ENCODE results near the gene ANXA4. TPM values are rescaled to one million over a fixed set of nuclear protein-coding genes. Genes with fewer than 3 reads are reported as not detected.
"Not testable (repeated sequence)": the region's sequence is repeated elsewhere in the genome, so short reads cannot be mapped to it uniquely, and the experiment has no call there.

Gene ANXA4
- total RNA-seq, 3 donors from 2014 or later: 9.6 to 12.4 (median 11.2) TPM

DNA sequence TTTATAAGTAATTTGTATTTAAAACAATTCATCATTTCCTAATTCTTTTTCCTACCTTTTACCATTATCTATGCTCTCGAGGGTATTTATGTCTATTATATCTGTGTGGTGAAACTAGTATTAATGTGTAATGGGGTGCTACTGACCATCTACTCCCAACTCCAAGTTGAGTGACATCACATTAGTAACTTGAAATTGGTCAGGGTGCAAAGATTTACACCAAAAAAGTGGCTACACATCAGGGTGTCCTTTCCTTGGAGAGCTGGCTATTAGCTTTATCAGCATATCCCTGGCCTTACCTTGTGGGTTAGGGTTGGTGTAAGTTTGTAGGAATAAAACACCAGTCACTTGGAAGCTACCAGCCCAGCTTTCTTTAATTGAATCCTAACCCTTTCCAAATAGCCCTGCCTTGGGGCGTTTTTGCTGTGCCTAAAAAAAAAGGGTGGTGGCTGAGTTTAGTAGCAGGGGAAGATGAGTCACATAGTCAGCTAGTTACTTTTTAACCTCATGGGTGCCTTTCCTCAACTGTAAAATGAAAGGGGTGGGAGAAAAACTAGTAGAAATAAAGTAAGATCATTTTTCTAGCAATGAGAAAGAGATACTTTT, 14.0 kb downstream of the ANXA4 start:
- ATAC-seq (no peak), DNase-seq (no peak)
- H3K4me1 Mint-ChIP-seq (ENCODE audit: low read depth): peaks cover 13% of the 10 kb centered on the region
- no peak overlapping the region for H3K4me3 Mint-ChIP-seq
- no peaks in the 10 kb centered on the region for H3K9me3 Mint-ChIP-seq
- no peaks in the 10 kb centered on the region for H3K36me3 Mint-ChIP-seq (ENCODE audit: insufficient read depth)
- no peaks in the 10 kb centered on the region for H3K27me3 Mint-ChIP-seq (ENCODE audit: low read depth)

DNA sequence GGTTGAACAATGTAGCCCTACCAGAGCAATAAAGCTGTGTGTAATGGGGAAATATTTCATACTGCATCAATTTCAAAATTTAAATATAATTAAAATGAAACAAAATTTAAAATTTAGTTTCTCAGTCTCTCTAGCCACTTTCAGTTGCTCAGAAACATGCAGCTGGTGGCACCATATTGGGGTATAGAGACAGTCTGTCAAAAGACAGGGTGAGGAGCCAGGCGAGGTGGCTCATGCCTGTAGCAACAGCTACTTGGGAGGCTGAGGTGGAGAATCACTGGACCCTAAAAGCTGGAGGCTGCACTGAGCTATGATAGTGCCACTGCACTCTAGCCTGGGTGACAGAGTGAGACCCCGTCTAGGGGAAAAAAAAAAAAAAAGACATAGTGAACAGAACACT, 20.1 kb downstream of the ANXA4 start:
- no peaks in the 10 kb centered on the region for H3K9me3 Mint-ChIP-seq
- DNase-seq (no peak), ATAC-seq (no peak)
- H3K4me1 Mint-ChIP-seq (ENCODE audit: low read depth): peaks cover 24% of the 10 kb centered on the region
- H3K36me3 Mint-ChIP-seq (ENCODE audit: insufficient read depth): no peaks in the 10 kb centered on the region
- H3K27me3 Mint-ChIP-seq (ENCODE audit: low read depth): no peaks in the 10 kb centered on the region
- H3K4me3 Mint-ChIP-seq: no peak overlapping the region

DNA sequence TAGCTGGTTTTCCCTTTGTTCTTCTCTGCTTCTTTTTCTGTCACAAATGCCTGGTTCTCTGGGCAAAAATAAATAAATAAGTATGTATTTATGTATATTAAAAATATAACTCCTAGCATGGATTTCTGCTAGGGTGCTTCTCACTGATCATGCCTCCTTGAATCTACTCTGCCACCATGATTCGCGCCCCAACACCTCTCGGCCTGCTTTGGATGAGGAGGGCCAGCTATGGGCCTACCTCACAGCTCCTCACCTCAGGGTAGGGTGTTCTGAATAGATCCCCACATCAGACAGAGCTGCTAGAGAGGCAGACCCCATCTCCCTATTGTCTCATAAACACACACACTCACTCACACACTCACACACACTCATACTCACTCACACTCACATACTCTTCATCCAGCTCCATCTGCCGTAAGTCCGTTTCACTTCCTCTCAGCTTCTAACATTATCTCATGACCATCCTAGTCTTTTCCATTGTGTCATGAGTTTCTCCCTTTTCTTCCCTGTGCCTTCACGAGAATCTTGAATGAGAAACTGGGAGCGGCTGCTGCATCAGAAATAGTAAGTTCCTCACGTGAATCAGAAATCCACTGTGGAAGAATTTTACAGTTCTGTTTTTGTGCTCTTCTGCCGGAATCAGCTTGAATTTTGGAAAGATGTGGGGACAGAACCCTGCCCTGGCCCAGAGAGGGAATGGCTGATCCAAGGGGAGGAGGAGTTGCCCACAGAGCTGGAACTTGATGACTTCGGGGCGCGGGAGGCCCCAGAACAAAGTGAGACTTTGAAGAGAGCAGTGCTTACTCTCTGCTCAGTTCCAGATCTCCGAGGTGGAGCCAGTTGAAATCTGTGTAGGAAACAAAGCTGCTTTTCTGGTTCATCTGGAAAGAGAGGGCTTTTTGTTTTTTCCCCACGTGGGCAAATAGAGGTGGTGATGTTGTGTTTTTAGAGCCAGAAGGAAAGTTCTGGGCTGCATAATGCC, 20.9 kb downstream of the ANXA4 start:
- Mint-ChIP-seq H3K27me3 (ENCODE audit: low read depth) (no peaks in the 10 kb centered on the region), H3K4me3 (no peak overlapping the region), H3K4me1 (ENCODE audit: low read depth) (peaks cover 24% of the 10 kb centered on the region), H3K9me3 (no peaks in the 10 kb centered on the region), H3K36me3 (ENCODE audit: insufficient read depth) (no peaks in the 10 kb centered on the region)
- ATAC-seq: no peak
- DNase-seq: no peak

DNA sequence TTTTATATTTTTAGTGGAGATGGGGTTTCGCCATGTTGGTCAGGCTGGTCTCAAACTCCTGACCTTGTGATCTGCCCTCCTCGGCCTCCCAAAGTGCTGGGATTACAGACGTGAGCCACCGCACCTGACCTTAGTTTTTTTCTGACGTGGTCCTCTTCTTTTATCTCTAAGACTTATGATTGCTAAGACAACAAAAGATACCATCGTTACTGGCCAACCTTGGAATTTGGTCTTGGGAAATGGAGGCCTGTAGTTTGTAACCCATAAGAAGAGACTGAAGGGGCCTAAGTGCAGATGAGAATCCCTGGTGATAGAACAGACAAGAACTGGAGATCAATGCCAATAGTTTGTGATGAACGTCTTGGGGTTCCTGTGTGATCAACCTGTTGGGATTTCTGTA, 21.9 kb downstream of the ANXA4 start:
- H3K9me3 Mint-ChIP-seq; H3K36me3 Mint-ChIP-seq (ENCODE audit: insufficient read depth); H3K4me3 Mint-ChIP-seq; DNase-seq; ATAC-seq; H3K27me3 Mint-ChIP-seq (ENCODE audit: low read depth): not testable (repeated sequence)
- peaks cover 24% of the 10 kb centered on the region for H3K4me1 Mint-ChIP-seq (ENCODE audit: low read depth)

DNA sequence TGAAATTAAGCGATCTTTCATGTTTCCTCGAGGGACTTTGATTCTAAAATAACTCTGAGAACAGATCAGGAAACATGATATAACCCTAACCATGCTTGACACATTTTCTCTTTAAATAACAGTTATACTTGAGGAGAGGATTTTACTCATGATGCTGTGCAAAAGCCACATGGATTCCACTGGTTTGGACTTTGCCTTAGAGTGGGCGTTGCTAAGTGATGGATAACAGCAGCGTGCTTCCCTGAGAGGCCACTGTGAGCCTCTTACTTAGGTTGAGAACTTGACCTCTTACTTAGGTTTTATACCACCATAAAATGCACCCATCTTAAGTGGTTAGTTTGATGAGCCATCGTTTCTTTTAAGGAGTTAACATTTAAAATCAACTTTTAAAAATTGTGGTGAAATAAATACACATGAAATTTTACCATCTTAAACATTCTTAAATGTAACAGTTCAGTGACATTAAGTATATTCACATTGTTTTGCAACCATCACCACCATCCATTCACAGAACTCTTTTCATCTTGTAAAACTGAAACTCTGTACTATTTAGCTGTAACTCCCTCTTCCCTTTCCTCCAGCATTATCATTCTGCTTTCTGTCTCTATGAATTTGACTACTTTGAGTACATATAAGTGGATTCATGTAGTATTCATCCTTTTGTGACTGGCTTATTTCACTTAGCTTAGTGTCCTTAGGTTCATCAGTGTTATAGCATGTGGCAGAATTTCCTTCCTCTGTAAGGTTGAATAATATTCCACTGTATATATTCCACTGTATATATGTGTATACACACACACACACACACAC, 22.6 kb downstream of the ANXA4 start:
- Mint-ChIP-seq H3K27me3 (ENCODE audit: low read depth) (no peaks in the 10 kb centered on the region), H3K4me1 (ENCODE audit: low read depth) (peaks cover 27% of the 10 kb centered on the region)

DNA sequence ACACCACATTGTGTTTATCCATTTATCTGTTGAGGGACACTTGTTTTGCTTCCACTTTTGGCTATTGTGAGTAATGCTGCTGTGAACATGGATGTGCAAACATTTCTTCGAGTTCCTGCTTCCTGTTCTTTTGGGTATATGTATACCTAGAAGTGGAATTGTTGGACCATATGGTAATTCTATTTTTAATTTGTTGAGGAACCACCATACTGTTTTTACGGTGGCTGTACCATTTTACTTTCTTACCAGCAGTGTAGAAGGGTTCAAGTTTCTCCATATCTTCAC, 23.1 kb downstream of the ANXA4 start:
- Mint-ChIP-seq H3K36me3 (ENCODE audit: insufficient read depth) (no peaks in the 10 kb centered on the region), H3K9me3 (no peaks in the 10 kb centered on the region), H3K27me3 (ENCODE audit: low read depth) (no peaks in the 10 kb centered on the region), H3K4me1 (ENCODE audit: low read depth) (peaks cover 30% of the 10 kb centered on the region), H3K4me3 (no peak overlapping the region)
- ATAC-seq (no peak), DNase-seq (no peak)

More for the DNA sequence above, 22.6 kb downstream of the ANXA4 start:
- ATAC-seq (peak; percentile 60 to 61), DNase-seq (no peak)
- H3K9me3 Mint-ChIP-seq: no peaks in the 10 kb centered on the region
- H3K36me3 Mint-ChIP-seq (ENCODE audit: insufficient read depth): no peaks in the 10 kb centered on the region
- no peak overlapping the region for H3K4me3 Mint-ChIP-seq

DNA sequence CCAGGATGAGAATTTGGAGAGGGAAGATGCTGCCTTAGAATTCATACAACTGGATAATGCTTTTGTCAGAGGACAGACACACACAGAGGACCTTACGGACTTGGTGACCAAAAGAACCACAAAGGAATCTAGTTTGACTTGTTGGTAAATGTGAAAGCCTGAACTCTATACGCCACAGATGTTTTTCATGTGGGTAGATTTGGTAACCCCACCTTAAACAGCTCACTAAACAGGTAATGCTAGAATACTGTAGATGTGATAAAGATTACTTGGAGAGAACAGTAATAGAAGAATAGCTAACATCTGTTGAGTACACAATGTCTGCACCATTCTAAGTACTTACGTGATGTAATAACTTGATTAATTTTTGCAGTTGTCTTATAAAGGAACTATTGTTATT, 24.1 kb downstream of the ANXA4 start:
- ATAC-seq: no peak
- Mint-ChIP-seq H3K36me3 (ENCODE audit: insufficient read depth) (no peaks in the 10 kb centered on the region), H3K4me1 (ENCODE audit: low read depth) (peaks cover 35% of the 10 kb centered on the region), H3K9me3 (no peaks in the 10 kb centered on the region), H3K4me3 (no peak overlapping the region), H3K27me3 (ENCODE audit: low read depth) (no peaks in the 10 kb centered on the region)
- DNase-seq: no peak

DNA sequence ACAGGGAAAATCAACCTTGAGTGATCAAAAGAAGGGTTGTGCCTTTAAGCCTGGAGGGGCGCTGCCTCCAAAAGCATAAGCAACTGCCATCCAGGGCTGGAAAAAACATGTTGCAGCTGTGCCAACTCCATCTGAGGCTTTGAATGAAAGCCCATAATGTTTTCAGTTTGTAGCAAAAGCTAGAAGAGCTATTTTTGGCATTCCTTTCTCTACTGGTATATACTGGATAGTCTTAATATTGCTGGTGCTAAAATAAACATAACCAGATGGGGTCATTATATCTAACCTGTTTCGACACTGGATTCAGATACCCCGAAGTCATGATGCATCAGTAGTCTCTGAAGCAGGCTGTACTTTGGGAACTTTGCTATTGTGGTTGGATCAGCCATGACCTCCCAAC, 25.1 kb downstream of the ANXA4 start:
- no peaks in the 10 kb centered on the region for H3K27me3 Mint-ChIP-seq (ENCODE audit: low read depth)
- H3K36me3 Mint-ChIP-seq (ENCODE audit: insufficient read depth): no peaks in the 10 kb centered on the region
- ATAC-seq (no peak), DNase-seq (no peak)
- H3K4me1 Mint-ChIP-seq (ENCODE audit: low read depth): peaks cover 40% of the 10 kb centered on the region
- no peak overlapping the region for H3K4me3 Mint-ChIP-seq
- H3K9me3 Mint-ChIP-seq: no peaks in the 10 kb centered on the region

DNA sequence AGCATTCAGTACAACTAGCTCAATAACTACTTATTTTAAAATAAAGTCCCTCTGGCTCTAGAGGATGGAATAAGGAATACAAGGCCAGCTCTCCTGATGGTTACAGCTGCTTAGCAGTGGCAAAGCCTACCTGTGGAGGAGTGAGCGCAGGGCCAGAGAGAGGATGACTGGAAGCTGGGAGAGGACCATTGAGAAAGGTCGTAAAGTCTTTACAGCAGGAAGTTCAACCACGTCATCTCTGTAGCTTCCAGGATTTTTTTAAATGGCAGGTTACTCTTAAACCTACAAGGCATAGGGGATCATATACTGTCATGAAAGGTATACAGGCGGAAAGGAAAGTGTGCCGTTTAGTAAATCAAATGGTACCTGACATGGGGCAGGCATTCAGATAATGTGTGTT, 26.3 kb downstream of the ANXA4 start:
- Mint-ChIP-seq H3K9me3 (no peaks in the 10 kb centered on the region), H3K4me1 (ENCODE audit: low read depth) (peaks cover 49% of the 10 kb centered on the region), H3K36me3 (ENCODE audit: insufficient read depth) (no peaks in the 10 kb centered on the region), H3K4me3 (no peak overlapping the region), H3K27me3 (ENCODE audit: low read depth) (no peaks in the 10 kb centered on the region)
- ATAC-seq: no peak
- no peak for DNase-seq

DNA sequence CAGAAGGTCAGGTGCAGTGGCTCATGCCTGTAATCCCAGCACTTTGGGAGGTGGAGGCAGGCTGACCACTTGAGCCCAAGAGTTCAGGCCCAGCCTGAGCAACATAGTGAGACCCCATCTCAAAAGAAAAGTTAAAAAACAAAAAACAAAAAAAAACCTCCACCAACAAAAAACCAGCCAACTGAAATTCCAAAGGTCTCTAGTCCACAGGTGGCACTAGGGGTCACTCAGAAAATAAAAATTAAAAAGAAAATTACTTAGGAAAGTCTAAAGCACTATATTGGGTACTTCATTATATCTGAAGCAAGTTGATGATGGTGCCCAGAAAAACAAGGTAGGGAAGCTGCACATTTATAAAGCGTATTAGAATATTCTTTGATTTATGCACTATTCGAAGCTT, 26.9 kb downstream of the ANXA4 start:
- Mint-ChIP-seq H3K4me3 (no peak overlapping the region), H3K9me3 (no peaks in the 10 kb centered on the region), H3K4me1 (ENCODE audit: low read depth) (peaks cover 51% of the 10 kb centered on the region), H3K27me3 (ENCODE audit: low read depth) (no peaks in the 10 kb centered on the region), H3K36me3 (ENCODE audit: insufficient read depth) (no peaks in the 10 kb centered on the region)
- ATAC-seq: no peak
- no peak for DNase-seq

DNA sequence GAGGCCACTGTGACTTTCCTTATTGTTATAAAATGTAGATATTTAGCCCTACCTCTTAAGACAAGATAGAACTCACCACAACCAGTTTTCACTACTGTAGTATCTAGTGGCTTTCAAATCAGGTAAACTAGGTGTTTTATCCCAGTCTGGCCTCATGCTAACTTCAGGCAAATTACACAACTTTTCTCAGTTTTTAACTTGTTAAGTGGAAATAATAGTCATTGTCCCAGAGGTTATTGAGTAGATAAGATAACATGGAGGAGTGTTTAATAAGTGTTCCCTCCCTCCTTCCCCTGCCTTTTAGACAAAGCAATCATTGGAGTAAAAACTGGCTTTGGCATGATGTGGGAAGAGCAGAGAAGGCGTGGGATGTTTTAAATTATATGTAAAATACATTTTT, 27.3 kb downstream of the ANXA4 start:
- peaks cover 50% of the 10 kb centered on the region for H3K4me1 Mint-ChIP-seq (ENCODE audit: low read depth)

DNA sequence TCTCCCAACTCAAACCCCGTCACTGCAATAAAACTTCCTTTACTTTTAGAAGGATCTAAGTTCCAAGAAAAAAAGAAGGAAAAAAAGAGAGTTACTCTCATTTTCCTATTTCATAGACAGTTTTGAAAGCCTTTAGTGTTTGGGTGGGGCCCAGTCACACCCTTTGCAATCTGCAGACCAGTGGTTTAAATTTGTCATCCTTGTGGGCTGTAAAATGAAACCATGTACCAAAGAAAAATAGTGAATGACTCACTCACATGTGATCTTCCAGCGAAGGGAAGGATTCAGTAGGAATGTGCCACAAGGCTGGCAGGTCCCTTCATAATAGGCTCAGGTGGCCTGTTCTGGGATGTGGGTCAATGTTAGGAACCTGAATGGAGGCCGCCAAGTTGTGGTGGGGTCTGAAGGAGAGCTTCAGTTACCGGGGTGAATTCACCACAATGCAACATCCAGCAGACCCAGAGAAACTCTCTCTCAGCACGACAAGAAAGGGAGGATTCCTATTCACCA, 28.3 kb downstream of the ANXA4 start:
- ATAC-seq (peak; percentile 19 to 27), DNase-seq (no peak)
- peaks cover 50% of the 10 kb centered on the region for H3K4me1 Mint-ChIP-seq (ENCODE audit: low read depth)
- no peak overlapping the region for H3K4me3 Mint-ChIP-seq
- no peaks in the 10 kb centered on the region for H3K27me3 Mint-ChIP-seq (ENCODE audit: low read depth)
- no peaks in the 10 kb centered on the region for H3K9me3 Mint-ChIP-seq
- no peaks in the 10 kb centered on the region for H3K36me3 Mint-ChIP-seq (ENCODE audit: insufficient read depth)

More for the DNA sequence above, 27.3 kb downstream of the ANXA4 start:
- Mint-ChIP-seq H3K36me3 (ENCODE audit: insufficient read depth) (no peaks in the 10 kb centered on the region), H3K9me3 (no peaks in the 10 kb centered on the region), H3K4me3 (no peak overlapping the region), H3K27me3 (ENCODE audit: low read depth) (no peaks in the 10 kb centered on the region)
- ATAC-seq: no peak
- DNase-seq: no peak

DNA sequence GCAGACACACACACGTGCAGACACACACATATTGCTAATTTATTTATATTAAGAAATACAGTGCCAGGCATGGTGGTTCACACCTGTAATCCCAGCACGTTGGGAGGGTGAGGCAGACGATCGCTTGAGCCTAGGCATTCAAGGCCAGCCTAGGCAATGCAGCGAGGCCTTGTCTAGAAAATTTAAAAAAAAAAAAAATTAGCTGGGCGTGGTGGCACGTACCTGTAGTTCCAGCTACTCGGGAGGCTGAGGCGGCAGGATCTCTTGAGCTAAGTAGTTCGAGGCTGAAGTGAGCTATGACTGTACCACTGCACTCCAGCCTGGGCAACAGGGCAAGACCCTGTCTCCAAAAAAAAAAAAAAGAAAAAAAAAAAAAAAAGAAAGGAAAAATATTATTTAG, 28.8 kb downstream of the ANXA4 start:
- Mint-ChIP-seq H3K4me1 (ENCODE audit: low read depth) (peaks cover 49% of the 10 kb centered on the region), H3K36me3 (ENCODE audit: insufficient read depth) (no peaks in the 10 kb centered on the region), H3K4me3 (no peak overlapping the region), H3K27me3 (ENCODE audit: low read depth) (no peaks in the 10 kb centered on the region), H3K9me3 (no peaks in the 10 kb centered on the region)
- DNase-seq: no peak
- no peak for ATAC-seq

DNA sequence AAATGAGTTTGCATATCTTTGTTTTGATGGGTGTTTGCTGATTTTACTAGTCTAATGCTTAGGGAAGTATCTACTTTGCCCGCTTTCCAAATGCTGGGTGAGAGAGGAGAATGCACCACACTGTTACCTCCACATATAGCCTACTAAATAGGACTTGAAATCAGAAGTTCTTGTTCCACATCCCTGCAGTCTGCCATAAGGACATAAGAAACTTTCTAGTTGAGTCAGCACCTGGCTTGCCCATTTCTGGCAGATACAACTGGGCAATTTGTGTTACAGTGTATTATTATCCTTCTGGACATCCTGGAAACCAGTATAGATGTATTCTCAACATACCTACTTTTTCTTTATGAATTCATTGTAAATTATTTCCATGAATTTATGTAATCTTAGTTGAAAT, 29.5 kb downstream of the ANXA4 start:
- DNase-seq (no peak), ATAC-seq (no peak)
- peaks cover 50% of the 10 kb centered on the region for H3K4me1 Mint-ChIP-seq (ENCODE audit: low read depth)
- no peaks in the 10 kb centered on the region for H3K36me3 Mint-ChIP-seq (ENCODE audit: insufficient read depth)
- no peak overlapping the region for H3K4me3 Mint-ChIP-seq
- no peaks in the 10 kb centered on the region for H3K27me3 Mint-ChIP-seq (ENCODE audit: low read depth)
- no peaks in the 10 kb centered on the region for H3K9me3 Mint-ChIP-seq

All from activated T-cell treated with anti-CD3 and anti-CD28 coated beads, Interleukin-2, amount 50 U/mL, for 4 hours (primary cell).